ENCODE data around the gene CACNA1H.
"Not testable (repeated sequence)": the region's sequence is repeated elsewhere in the genome, so short reads cannot be mapped to it uniquely, and the experiment has no call there.

The CACNA1H gene

DNA sequence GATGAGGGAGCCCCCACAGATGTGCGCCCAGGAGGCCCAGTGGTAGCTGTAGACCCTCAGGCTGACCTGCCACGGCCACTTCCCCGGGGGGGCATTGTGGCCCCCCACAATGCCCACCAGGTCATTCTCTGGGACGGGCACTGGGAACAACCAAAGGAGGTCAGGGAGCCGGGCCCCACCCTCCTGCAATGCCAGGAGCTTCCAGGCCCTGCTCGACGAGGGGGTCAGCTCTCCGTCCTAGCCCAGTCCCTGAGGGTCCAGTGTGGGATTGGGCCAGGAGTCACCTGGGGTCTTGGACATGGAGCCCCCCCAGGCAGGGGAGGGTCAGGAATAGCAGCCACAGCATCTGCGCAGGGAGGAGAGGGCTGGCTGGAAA, 109.9 kb downstream of the CACNA1H start:
- TF ChIP-seq, protein P1, sequence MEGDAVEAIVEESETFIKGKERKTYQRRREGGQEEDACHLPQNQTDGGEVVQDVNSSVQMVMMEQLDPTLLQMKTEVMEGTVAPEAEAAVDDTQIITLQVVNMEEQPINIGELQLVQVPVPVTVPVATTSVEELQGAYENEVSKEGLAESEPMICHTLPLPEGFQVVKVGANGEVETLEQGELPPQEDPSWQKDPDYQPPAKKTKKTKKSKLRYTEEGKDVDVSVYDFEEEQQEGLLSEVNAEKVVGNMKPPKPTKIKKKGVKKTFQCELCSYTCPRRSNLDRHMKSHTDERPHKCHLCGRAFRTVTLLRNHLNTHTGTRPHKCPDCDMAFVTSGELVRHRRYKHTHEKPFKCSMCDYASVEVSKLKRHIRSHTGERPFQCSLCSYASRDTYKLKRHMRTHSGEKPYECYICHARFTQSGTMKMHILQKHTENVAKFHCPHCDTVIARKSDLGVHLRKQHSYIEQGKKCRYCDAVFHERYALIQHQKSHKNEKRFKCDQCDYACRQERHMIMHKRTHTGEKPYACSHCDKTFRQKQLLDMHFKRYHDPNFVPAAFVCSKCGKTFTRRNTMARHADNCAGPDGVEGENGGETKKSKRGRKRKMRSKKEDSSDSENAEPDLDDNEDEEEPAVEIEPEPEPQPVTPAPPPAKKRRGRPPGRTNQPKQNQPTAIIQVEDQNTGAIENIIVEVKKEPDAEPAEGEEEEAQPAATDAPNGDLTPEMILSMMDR (IDR thresholded peaks at IDR 0.05) = no peak
- H3K4me3 ChIP-seq = no peak overlapping the region
- H3K27ac ChIP-seq = no peak overlapping the region
- no peak for DNase-seq (ENCODE audit: low spot score)

DNA sequence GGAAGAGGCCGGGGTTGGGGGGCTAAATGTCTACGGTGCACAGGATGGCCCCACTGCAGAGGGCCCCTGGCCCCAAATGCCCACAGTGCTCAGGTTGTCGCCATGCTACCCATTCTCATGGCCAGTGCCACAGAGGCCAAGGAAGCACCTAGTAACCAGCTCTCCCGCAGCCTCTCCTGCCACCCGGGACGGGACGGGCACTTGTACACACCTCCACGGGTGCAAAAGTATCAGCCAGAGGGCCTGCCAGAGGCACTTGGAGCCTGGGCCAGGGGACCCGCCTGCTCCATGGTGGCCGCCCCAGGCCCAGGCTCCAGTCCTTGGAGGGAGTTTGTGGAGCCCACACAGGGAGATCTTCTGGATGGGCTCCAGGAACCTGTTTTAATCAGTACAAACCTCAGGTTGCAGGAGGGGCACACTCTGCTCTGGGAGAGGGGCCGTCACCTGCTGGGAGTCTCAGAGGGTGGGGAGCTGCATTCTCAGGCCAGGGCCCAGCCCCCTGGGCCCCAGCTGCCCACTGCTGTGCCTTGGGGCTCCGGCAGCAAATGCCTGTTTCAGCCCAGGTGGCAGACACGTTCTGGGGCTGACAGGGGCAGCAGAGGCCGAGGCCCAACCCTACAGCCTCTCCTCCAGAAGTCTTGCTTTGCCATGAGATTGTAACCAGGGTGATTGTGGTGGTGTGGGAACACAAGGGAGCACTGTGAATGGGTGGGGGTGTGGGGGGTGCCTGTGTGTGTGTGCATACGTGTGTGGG, 110.9 kb downstream of the CACNA1H start:
- Histone ChIP-seq H3K27ac (no peak overlapping the region), H3K4me3 (no peak overlapping the region)
- DNase-seq (ENCODE audit: low spot score) = no peak
- TF ChIP-seq, protein P1 (IDR thresholded peaks at IDR 0.05) = no peak

DNA sequence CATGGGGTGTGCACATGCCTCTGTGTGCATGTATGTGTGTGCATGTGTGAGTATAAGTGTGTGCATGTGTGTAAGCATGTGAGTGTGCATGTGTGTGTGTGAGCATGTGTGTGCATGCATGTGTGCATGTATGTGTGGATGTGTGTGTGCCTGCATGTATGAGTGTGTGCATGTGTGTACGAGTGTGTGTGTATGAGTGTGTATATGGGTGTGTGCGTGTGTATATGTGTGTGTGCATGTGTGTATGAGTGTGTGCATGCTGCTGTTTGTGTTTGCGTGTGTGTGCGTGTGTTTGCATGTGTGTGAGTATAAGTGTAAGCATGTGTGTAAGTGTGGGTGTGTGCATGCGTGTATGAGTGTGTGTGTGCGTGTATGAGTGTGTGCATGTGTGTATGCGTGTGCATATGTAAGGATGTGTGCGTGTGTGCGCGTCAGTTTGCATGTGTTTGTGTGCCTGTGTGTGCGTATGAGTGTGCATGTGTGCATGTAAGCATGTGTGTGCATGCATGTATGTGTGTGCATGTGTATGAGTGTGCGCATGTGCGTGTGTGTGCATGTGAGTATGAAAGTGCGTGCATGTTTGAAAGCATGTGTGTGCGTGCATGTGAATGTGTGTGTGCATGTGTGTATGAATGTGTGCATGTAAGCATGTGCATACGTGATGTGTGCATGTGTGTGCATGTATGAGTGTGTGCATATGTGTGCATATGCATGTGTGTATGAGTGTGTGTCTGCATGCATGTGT, 111.6 kb downstream of the CACNA1H start:
- no peak for DNase-seq (ENCODE audit: low spot score)
- Histone ChIP-seq H3K27ac (no peak overlapping the region), H3K4me3 (no peak overlapping the region)
- TF ChIP-seq, protein P1 (IDR thresholded peaks at IDR 0.05) = no peak

DNA sequence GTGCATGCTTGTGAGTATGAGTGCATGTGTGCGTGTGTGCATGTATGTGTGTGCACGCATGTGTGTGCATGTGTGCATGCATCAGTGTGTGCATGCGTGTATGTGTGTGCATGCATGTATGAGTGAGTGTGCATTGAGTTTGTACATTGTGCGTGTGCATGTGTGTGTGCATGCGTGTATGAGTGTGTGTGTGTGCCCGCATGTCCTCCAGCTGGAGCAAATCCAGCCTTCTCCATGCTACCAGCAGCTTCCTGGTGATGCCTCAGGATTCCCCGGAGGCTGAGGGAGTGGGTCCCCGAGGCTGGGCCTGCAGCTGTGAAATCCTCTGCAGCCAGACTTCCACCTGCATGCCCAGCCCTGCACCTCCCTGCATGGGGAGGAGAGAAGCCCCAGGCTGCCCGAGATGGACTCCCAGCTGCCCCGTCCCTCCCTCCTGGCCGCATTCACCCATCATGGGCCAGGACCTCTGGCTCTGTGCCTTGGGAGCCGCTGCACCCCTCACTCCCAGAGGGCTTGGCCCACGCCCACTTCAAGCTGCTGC, 112.3 kb downstream of the CACNA1H start:
- DNase-seq (ENCODE audit: low spot score) = no peak
- H3K27ac ChIP-seq = no peak overlapping the region
- H3K4me3 ChIP-seq = no peak overlapping the region
- TF ChIP-seq, protein P1 (IDR thresholded peaks at IDR 0.05) = no peak

DNA sequence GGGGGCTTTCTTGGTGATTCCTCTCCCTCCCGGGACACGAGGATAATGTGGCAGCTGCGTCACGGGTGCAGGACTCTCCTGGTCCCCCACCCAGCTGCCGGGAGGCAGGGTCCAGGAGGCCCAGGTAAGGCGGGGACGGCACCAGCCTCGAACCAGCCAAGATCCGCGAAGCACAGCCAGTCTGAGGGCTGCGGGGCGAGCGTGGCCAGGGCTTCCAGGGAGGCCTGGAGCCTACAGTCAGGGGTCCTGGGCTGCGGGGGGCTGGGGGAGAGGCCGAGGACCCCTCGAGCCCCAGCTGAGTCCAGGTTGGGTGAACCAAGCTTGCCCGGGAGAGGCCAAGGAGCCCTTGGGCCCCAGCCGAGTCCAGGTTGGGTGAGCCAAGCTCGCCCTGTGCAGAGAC, 112.9 kb downstream of the CACNA1H start:
- H3K27ac ChIP-seq = no peak overlapping the region
- no peak for DNase-seq (ENCODE audit: low spot score)
- TF ChIP-seq, protein P1 (IDR thresholded peaks at IDR 0.05) = no peak
- H3K4me3 ChIP-seq = no peak overlapping the region

DNA sequence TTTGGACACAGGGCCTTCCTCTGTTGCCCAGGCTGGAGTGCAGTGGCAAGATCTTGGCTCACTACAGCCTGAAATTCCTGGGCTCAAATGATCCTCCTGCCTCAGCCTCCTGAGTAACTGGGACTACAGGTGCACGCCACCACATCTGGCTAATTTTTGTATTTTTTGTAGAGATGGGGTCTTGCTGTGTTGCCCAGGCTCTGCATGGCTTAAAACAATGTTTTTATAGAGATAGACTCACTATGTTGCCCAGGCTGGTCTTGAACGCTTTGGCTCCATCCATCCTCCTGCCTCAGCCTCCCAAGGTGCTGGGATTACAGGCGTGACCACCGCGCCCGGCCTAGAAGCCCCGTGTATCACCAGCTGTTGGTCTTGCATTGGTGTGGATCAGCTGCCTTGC, 116.5 kb downstream of the CACNA1H start:
- not testable (repeated sequence) for H3K27ac ChIP-seq; H3K4me3 ChIP-seq; DNase-seq (ENCODE audit: low spot score)

DNA sequence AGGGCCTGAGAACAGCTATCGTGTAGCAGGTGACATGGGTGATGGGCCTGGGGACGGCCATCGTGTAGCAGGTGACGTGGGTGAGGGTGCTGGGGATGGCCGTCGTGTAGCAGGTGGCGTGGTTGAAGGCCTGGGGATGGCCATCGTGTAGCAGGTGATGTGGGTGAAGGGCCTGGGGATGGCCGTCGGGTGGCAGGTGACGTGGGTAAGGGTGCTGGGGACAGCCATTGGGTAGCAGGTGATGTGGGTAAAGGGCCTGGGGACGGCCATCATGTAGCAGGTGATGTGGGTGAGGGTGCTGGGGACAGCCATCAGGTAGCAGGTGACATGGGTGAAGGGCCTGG, 118.4 kb downstream of the CACNA1H start:
- DNase-seq (ENCODE audit: low spot score) = no peak
- H3K27ac ChIP-seq = no peak overlapping the region
- TF ChIP-seq, protein P1 (IDR thresholded peaks at IDR 0.05) = no peak
- no peak overlapping the region for H3K4me3 ChIP-seq
